Body of pancreas (tissue), 4 donors: ENCODE data around the gene SYNJ2. TPM values are rescaled to one million over a fixed set of nuclear protein-coding genes. Genes with fewer than 3 reads are reported as not detected.
A peak's percentile ranks its signal among the peaks of the same experiment; 100 is the strongest.

ENCODE experiments used
- ATAC-seq: fragments of 150-250 bp; one replicate; pipeline ENCODE4 v1.9.1; 2016
- DNase-seq, 4 donors: peaks; one replicate each; pipeline ENCODE4 v3.0.0-alpha.2; 2019
- H3K27ac ChIP-seq, 4 donors: fragments of 200-600 bp; sonication (generic); 1 replicate in 3 of 4; 2 replicates in 1 of 4; pipeline versions ENCODE4 v1.5.1 to v1.6.1; 2016 to 2019; ENCODE audit warnings: mild to moderate bottlenecking in 1 of 4, mixed read lengths in 1 of 4, moderate library complexity in 1 of 4
- H3K27me3 ChIP-seq, 2 donors: fragments of 200-600 bp; sonication (generic); one replicate each; pipeline ENCODE4 v1.6.0; 2016; ENCODE audit warnings: mild to moderate bottlenecking in 1 of 2
- H3K36me3 ChIP-seq, 2 donors: fragments of 200-600 bp; sonication (generic); replicated peaks in 1 of 2; 2 replicates each; pipeline ENCODE4 v1.5.1; 2016; ENCODE audit warnings: low read depth in 2 of 2; ENCODE audit not compliant: insufficient read depth in 1 of 2
- H3K4me1 ChIP-seq: fragments of 200-600 bp; sonication (generic); one replicate; pipeline ENCODE4 v1.6.0; 2016
- H3K4me3 ChIP-seq, 2 donors: fragments of 200-600 bp; sonication (generic); 1 replicate in 1 of 2; 2 replicates in 1 of 2; pipeline ENCODE4 v1.5.1; 2016 to 2019
- H3K9me3 ChIP-seq, 3 donors: fragments of 200-600 bp; sonication (generic); 1 replicate in 2 of 3; 2 replicates in 1 of 3; pipeline ENCODE4 v1.5.1; 2016
- CTCF ChIP-seq, 7 experiments: fragments of 450-650 bp in 4 of 7; fragments of 200-600 bp in 3 of 7; sonication (generic) in 3 of 7; IDR thresholded peaks; one replicate each; pipeline ENCODE4 v1.5.1; 2016 to 2019; ENCODE audit warnings: antibody characterized with exemption in 7 of 7
- POLR2A ChIP-seq, 3 donors: fragments of 450-650 bp; IDR thresholded peaks; one replicate each; pipeline ENCODE4 v1.6.1; 2016; ENCODE audit warnings: antibody characterized with exemption in 3 of 3, mild to moderate bottlenecking in 2 of 3
- WGBS, 2 donors: methylation state at CpG; one replicate each; pipeline ENCODE4 v1.1.5; 2017; 5-methylcytosine and 5-hydroxymethylcytosine counted together
- intact Hi-C: fragments of 100-400 bp; cut with DNase I; formaldehyde crosslinking; loops from one replicate; pipeline ENCODE4 v1.15.1; 2023
- total RNA-seq, 2 donors: library from RNA; depleted of rRNA; stranded (reverse); fragments of >200 nt; gene quantifications; one replicate each; pipeline ENCODE4 v1.1.0, GENCODE V29; 2016

The SYNJ2 gene
- total RNA-seq, 2 donors from 2014 or later = 12.2 to 14.8 TPM

GRCh38 chr6:157984128-157984527, 2.5 kb downstream of the SYNJ2 start:
- Histone ChIP-seq H3K4me3 (no peak overlapping the region), H3K36me3 (no peaks in the 10 kb centered on the region), H3K27ac (peak overlapping the region in 3 of 4 donors; percentile 64 to 75 (median 66)), H3K4me1 (peaks cover 69% of the 10 kb centered on the region), H3K9me3 (no peaks in the 10 kb centered on the region), H3K27me3 (no peaks in the 10 kb centered on the region)
- intact Hi-C loops = no loop called here
- WGBS, 2 donors = 95% methylated on average over 4 of the region's 4 CpGs
- ATAC-seq = no peak
- no peak for TF ChIP-seq CTCF (IDR thresholded peaks at IDR 0.05)
- no peak for TF ChIP-seq POLR2A (IDR thresholded peaks at IDR 0.05)
- no peak for DNase-seq

GRCh38 chr6:157984686-157985225, 3.1 kb downstream of the SYNJ2 start:
- H3K4me3 ChIP-seq = no peak overlapping the region
- peak overlapping the region; percentile 56 to 75 (median 65) for H3K27ac ChIP-seq
- ATAC-seq = no peak
- H3K4me1 ChIP-seq = peaks cover 74% of the 10 kb centered on the region
- no peaks in the 10 kb centered on the region for H3K9me3 ChIP-seq
- intact Hi-C loops = no loop called here
- TF ChIP-seq POLR2A (IDR thresholded peaks at IDR 0.05) (no peak), CTCF (IDR thresholded peaks at IDR 0.05) (no peak)
- no peaks in the 10 kb centered on the region for H3K27me3 ChIP-seq
- no peak for DNase-seq
- WGBS, 2 donors = 63 to 80% methylated on average over 12 to 14 of the region's 14 CpGs
- no peaks in the 10 kb centered on the region for H3K36me3 ChIP-seq

- Histone ChIP-seq H3K4me1 (peaks cover 82% of the 10 kb centered on the region), H3K9me3 (no peaks in the 10 kb centered on the region), H3K27ac (peak overlapping the region; percentile 56 to 75 (median 65)), H3K27me3 (no peaks in the 10 kb centered on the region), H3K4me3 (no peak overlapping the region), H3K36me3 (no peaks in the 10 kb centered on the region)
- TF ChIP-seq CTCF (IDR thresholded peaks at IDR 0.05) = peak in 1 of 7 experiments; percentile 8
- TF ChIP-seq POLR2A (IDR thresholded peaks at IDR 0.05) = no peak
- intact Hi-C loops = no loop called here
- ATAC-seq (no peak), DNase-seq (peak in 3 of 4 donors; percentile 35 to 62 (median 44))
- WGBS, 2 donors = 10 to 25% methylated on average over 13 of the region's 13 CpGs
These were observed 3.9 kb downstream of the SYNJ2 start for GRCh38 chr6:157985378-157986155.

- intact Hi-C loops = no loop called here
- DNase-seq = no peak
- no peak for ATAC-seq
These were observed 6.4 kb downstream of the SYNJ2 start for GRCh38 chr6:157987788-157988699.

More at GRCh38 chr6:157987788-157988699, 6.4 kb downstream of the SYNJ2 start:
- no peaks in the 10 kb centered on the region for H3K9me3 ChIP-seq
- H3K4me1 ChIP-seq = peaks cover 75% of the 10 kb centered on the region
- H3K27ac ChIP-seq = peak overlapping the region; percentile 32 to 51 (median 46)
- WGBS, 2 donors = 74 to 76% methylated on average over 18 to 20 of the region's 20 CpGs
- H3K4me3 ChIP-seq = no peak overlapping the region
- H3K27me3 ChIP-seq = no peaks in the 10 kb centered on the region
- TF ChIP-seq POLR2A (IDR thresholded peaks at IDR 0.05) (no peak), CTCF (IDR thresholded peaks at IDR 0.05) (no peak)
- no peaks in the 10 kb centered on the region for H3K36me3 ChIP-seq
